ENCODE measurements around the gene REXO1. TPM values are rescaled to one million over a fixed set of nuclear protein-coding genes. Genes with fewer than 3 reads are reported as not detected.

REXO1 gene
- total and polyA plus RNA-seq, 5 experiments from 2014 or later: 2.7 to 86.2 (median 6.8) TPM

DNA sequence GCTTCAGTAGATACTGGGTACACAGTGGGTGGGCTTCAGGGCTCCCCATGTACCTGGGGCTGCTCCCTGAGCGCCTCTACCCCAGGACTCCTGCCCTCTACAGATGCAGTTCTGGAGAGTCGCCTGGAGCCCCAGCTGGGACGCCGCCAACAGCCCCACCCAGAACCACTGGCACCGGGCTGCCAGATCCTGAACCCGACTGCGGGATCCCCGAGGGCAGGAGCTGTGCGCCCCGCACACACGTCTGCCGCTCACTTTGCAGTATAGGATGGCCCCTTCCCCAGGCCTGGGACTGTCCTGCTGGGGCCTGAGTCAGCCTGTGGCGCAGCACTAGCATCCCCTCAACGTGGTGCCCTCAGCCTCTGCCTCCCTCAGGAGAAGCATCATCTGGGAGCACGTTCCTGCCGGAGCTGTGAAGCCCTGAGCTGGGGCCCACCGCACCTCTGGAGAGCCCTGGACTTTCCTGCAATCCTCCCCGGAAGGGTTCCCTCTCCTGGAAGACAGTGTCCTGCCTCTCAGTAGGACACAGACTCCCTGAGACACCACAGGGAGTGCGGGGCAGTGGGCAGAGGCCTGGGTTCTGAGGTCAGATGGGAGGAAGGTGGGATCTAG is 3.7 kb downstream of the REXO1 start:
- no peak for ATAC-seq
- no peak for DNase-seq
- POLR2A ChIA-PET: no interaction called here
- H3K4me1 Mint-ChIP-seq: peaks cover 24 to 76% (median 71%) of the 10 kb centered on the region in 4 donors
- H3K27me3 Mint-ChIP-seq: no peaks in the 10 kb centered on the region
- peak overlapping the region in 5 of 10 donors; percentile 14 to 67 (median 34) for H3K4me3 Mint-ChIP-seq
- H3K36me3 Mint-ChIP-seq: peaks cover 0 to 12% (median 0%) of the 10 kb centered on the region in 3 donors
- peak overlapping the region in 2 of 10 donors; percentile 32 to 48 for H3K27ac Mint-ChIP-seq
- H3K9me3 Mint-ChIP-seq: no peaks in the 10 kb centered on the region

DNA sequence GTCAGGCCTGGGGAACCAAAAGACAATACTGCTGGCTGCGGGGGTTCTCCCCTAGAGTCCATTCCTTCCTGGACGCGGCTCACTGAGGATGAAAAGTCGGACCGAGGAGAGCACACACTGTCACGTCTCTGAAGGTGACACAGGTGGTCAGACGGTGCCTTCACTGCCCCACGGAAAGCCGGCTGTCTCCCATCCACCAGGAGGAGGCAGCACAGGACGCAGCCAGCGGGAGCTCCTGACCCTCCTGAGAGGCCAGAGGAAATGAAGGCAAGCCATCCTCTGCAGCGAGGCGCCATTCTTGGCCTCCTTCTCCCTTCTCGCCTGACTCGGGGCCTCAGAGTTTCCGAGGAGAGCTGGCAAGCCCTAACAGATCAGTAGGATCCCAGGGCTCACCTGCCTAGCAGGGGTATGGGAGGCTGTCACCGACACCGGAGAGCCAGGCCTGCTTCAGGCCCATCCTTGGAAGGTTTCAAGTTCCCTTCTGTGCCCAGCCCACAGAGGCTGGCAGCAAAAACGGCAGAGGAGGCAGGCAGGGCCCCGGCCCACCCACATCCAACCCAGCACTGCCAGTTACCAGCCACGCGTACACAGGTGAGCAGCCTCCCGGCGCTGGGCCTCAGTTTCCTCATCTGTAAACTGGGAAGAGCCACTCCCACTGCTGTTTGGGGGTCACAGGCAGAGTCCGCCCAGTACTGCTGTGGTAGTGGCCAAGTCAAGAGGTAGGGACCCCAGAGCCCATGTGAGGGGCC is 4.5 kb downstream of the REXO1 start:
- DNase-seq: no peak
- Mint-ChIP-seq H3K36me3 (peaks cover 0 to 16% (median 0%) of the 10 kb centered on the region in 3 donors), H3K27me3 (no peaks in the 10 kb centered on the region), H3K27ac (peak overlapping the region in 2 of 10 donors; percentile 52 to 71), H3K4me1 (peaks cover 25 to 76% (median 70%) of the 10 kb centered on the region in 4 donors), H3K4me3 (peak overlapping the region in 4 of 10 donors; percentile 7 to 62 (median 19)), H3K9me3 (no peaks in the 10 kb centered on the region)
- no peak for ATAC-seq
- POLR2A ChIA-PET: interaction anchor here (0.6 kb wide), 1 partner anchor 279 kb away, joined by 3 read pairs; no protein-coding TSS in a partner anchor

DNA sequence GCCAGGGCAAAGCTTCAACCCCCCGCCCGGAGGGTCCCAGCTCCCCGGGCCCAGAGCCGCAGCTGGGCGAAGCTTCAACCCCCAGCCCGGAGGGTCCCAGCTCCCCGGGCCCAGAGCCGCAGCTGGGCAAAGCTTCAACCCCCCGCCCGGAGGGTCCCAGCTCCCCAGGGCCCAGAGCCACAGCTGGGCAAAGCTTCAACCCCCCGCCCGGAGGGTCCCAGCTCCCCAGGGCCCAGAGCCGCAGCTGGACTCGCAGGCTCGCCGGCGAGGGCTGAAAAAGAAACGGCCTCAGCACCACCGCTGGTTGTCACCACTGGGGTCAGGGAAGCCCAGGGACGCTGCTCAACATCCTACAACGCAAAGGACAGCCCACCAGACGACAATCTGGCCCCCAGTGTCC is 5.2 kb downstream of the REXO1 start:
- DNase-seq (no peak), ATAC-seq (no peak)
- peaks cover 0 to 19% (median 0%) of the 10 kb centered on the region in 3 donors for H3K36me3 Mint-ChIP-seq
- no peaks in the 10 kb centered on the region for H3K27me3 Mint-ChIP-seq
- POLR2A ChIA-PET: no interaction called here
- H3K4me1 Mint-ChIP-seq: peaks cover 25 to 79% (median 69%) of the 10 kb centered on the region in 4 donors
- peak overlapping the region in 1 of 10 donors; percentile 23 for H3K4me3 Mint-ChIP-seq
- H3K9me3 Mint-ChIP-seq: no peaks in the 10 kb centered on the region
- peak overlapping the region in 1 of 10 donors; percentile 86 for H3K27ac Mint-ChIP-seq

- Mint-ChIP-seq H3K27ac (peak overlapping the region in 6 of 10 donors; percentile 15 to 86 (median 40)), H3K9me3 (no peaks in the 10 kb centered on the region), H3K4me1 (peaks cover 28 to 79% (median 60%) of the 10 kb centered on the region in 4 donors), H3K4me3 (peak overlapping the region in 2 of 10 donors; percentile 29 to 37), H3K36me3 (peaks cover 0 to 20% (median 0%) of the 10 kb centered on the region in 3 donors), H3K27me3 (no peaks in the 10 kb centered on the region)
- POLR2A ChIA-PET: interaction anchor here (0.5 to 0.9 kb wide), 2 partner anchors 57 to 305 kb away, joined by 5 to 8 read pairs; no protein-coding TSS in a partner anchor
- DNase-seq (no peak), ATAC-seq (no peak)
These were observed 6.9 kb downstream of the REXO1 start for GRCh38 chr19:1841209-1841924.

DNA sequence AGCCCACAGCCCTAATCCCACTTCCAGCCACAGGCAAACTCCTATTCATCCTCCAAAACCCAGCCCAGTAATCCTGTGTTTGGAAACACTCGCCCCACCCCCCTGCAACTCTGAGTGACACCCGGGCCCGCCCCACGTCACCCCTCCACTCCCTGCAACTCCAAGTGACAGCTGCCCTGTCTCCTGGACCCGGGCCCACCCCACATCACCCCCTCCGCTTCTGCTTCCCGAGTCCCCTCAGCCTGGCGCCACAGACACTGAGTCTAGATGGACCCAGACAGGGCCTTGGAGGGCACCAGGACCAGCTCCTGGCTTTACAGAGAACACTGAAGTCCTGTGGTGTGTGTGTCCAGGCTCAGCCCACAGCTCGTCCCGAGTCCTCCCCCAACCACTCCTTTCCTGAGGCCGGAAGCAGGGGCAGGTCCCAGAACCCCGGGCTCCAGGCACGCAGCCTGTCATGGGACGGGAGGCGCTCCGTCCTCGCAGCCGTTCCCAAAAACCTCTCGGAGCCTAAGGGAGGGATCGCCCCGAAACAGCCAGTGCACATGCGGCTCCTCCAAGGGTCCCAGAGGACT is 7.7 kb downstream of the REXO1 start:
- Mint-ChIP-seq H3K27ac (peak overlapping the region in 2 of 10 donors; percentile 48 to 64), H3K4me1 (peaks cover 22 to 76% (median 56%) of the 10 kb centered on the region in 4 donors), H3K36me3 (peaks cover 0 to 14% (median 0%) of the 10 kb centered on the region in 3 donors), H3K27me3 (no peaks in the 10 kb centered on the region), H3K9me3 (no peaks in the 10 kb centered on the region), H3K4me3 (peak overlapping the region in 3 of 10 donors; percentile 14 to 20 (median 18))
- no peak for DNase-seq
- POLR2A ChIA-PET: interaction anchor here (0.5 to 1.2 kb wide), 4 partner anchors 8 to 305 kb away, joined by 3 to 8 read pairs (median 4); no protein-coding TSS in a partner anchor
- no peak for ATAC-seq

- H3K9me3 Mint-ChIP-seq: no peaks in the 10 kb centered on the region
- peak overlapping the region in 4 of 10 donors; percentile 27 to 64 (median 56) for H3K27ac Mint-ChIP-seq
- DNase-seq (no peak), ATAC-seq (no peak)
- POLR2A ChIA-PET: interaction anchor here (1.0 to 1.2 kb wide), 2 partner anchors 9 to 16 kb away, joined by 3 read pairs; no protein-coding TSS in a partner anchor
- peaks cover 22 to 77% (median 53%) of the 10 kb centered on the region in 4 donors for H3K4me1 Mint-ChIP-seq
- no peaks in the 10 kb centered on the region for H3K27me3 Mint-ChIP-seq
- H3K4me3 Mint-ChIP-seq: peak overlapping the region in 4 of 10 donors; percentile 14 to 22 (median 19)
- H3K36me3 Mint-ChIP-seq: peaks cover 0 to 14% (median 0%) of the 10 kb centered on the region in 3 donors
These were observed 8.4 kb downstream of the REXO1 start for GRCh38 chr19:1839658-1840540.

DNA sequence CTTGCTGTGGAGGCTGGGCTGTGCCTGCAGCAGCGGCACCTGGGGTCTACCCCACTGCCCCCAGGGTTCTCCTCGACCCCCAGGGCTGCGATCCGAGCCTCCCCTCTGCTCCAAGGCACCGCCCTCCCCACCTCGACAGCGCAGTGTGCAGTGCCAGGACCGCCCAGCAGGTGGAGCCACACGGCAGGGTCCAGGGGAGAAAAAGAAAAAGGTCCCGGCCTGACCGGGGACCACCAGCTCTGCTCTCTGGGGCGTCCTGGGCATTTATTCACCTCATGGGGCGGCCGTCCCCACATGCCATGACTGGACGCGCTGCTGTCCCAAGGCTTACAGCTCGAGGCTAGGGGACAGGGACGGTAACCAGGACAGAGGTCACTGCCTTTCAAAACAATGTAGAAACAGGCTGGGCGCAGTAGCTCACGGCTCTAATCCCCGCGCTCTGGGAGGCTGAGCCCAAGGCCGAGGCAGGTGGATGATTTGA is 10.6 kb downstream of the REXO1 start:
- Mint-ChIP-seq H3K36me3 (peaks cover 0 to 22% (median 0%) of the 10 kb centered on the region in 3 donors), H3K27me3 (no peaks in the 10 kb centered on the region), H3K4me1 (peaks cover 18 to 71% (median 38%) of the 10 kb centered on the region in 4 donors), H3K9me3 (no peaks in the 10 kb centered on the region), H3K4me3 (no peak overlapping the region), H3K27ac (peak overlapping the region in 1 of 10 donors; percentile 59)
- peak; percentile 66 to 70 for ATAC-seq
- POLR2A ChIA-PET: interaction anchor here (0.6 to 1.5 kb wide), 2 partner anchors 11 to 425 kb away, joined by 4 to 5 read pairs; no protein-coding TSS in a partner anchor
- peak in 8 of 10 donors; percentile 34 to 61 (median 56) for DNase-seq

DNA sequence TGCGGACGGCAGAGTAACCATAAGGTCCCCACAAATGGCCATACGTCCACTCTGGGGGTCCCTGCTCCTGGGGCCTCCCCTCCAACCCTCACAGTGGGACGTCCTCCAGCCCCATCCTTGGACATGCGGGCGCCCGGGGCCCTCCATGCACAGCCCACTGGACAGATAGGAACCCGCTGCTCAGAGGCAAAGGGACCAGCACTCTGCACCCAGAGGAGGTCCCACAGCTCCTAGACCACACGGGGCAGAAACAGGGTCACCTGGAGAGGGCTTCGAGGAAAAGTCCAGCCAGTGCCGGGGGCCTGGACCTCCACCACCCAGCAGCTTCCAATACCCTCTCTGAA is 11.1 kb downstream of the REXO1 start:
- peaks cover 15 to 66% (median 34%) of the 10 kb centered on the region in 4 donors for H3K4me1 Mint-ChIP-seq
- no peaks in the 10 kb centered on the region for H3K9me3 Mint-ChIP-seq
- H3K36me3 Mint-ChIP-seq: peaks cover 0 to 22% (median 0%) of the 10 kb centered on the region in 3 donors
- H3K27me3 Mint-ChIP-seq: no peaks in the 10 kb centered on the region
- DNase-seq: no peak
- ATAC-seq: no peak
- H3K4me3 Mint-ChIP-seq: no peak overlapping the region
- H3K27ac Mint-ChIP-seq: no peak overlapping the region
- POLR2A ChIA-PET: no interaction called here

GRCh38 chr19:1836458-1837221 is 11.6 kb downstream of the REXO1 start:
- Mint-ChIP-seq H3K27ac (peak overlapping the region in 2 of 10 donors; percentile 41 to 56), H3K36me3 (peaks cover 0 to 26% (median 0%) of the 10 kb centered on the region in 3 donors), H3K27me3 (no peaks in the 10 kb centered on the region), H3K9me3 (no peaks in the 10 kb centered on the region), H3K4me1 (peaks cover 12 to 61% (median 31%) of the 10 kb centered on the region in 4 donors), H3K4me3 (peak overlapping the region in 1 of 10 donors; percentile 10)
- POLR2A ChIA-PET: interaction anchor here (0.6 to 0.7 kb wide), 3 partner anchors 21 to 224 kb away, joined by 4 to 7 read pairs (median 5); no protein-coding TSS in a partner anchor
- ATAC-seq: no peak
- no peak for DNase-seq

DNA sequence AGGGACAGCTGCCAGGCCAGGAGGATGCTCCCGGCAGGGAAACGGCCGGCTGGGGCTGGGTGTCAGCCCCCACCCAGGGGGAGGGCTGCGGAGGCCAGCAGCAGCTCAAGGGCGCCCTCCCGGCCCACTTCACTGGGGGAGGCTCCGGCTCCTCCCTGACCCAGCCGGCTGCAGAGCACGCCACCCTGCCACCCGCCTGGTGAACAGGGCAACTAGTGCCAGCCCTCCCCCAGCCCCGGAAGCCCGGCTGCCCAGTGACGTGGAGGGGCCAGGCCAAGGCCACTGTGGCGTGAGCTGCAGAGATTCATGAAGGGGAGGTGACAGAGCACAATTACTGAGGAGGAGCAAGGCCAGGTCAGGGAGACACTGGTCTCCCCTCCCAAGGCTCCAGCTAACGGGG is 14.7 kb downstream of the REXO1 start:
- ATAC-seq: no peak
- Mint-ChIP-seq H3K27me3 (no peaks in the 10 kb centered on the region), H3K4me3 (no peak overlapping the region), H3K27ac (peak overlapping the region in 1 of 10 donors; percentile 43), H3K4me1 (peaks cover 10 to 43% (median 13%) of the 10 kb centered on the region in 4 donors), H3K9me3 (no peaks in the 10 kb centered on the region), H3K36me3 (peaks cover 0 to 37% (median 0%) of the 10 kb centered on the region in 3 donors)
- POLR2A ChIA-PET: no interaction called here
- DNase-seq: no peak

Data from naive thymus-derived CD8-positive, alpha-beta T cell (primary cell).